HG02678 (cell line): Measurements from ENCODE around the gene DACT2.
"Not testable (repeated sequence)": the region's sequence is repeated elsewhere in the genome, so short reads cannot be mapped to it uniquely, and the experiment has no call there.

ENCODE experiments used
- ATAC-seq: cut with Tn5 transposase; IDR thresholded peaks from one replicate; pipeline ENCODE4 v1.9.1; 2021; ENCODE audit warnings: mild to moderate bottlenecking, moderate library complexity; ENCODE audit not compliant: unreplicated experiment

Gene DACT2

GRCh38 chr6:168285456-168285855, 34.1 kb downstream of the DACT2 start:
- ATAC-seq: no peak

GRCh38 chr6:168284187-168284586, 35.4 kb downstream of the DACT2 start:
- no peak for ATAC-seq

GRCh38 chr6:168283686-168284025, 35.9 kb downstream of the DACT2 start:
- ATAC-seq: no peak

- no peak for ATAC-seq
These were observed 36.4 kb downstream of the DACT2 start for GRCh38 chr6:168282985-168283685.

- no peak for ATAC-seq
These were observed 37.8 kb downstream of the DACT2 start for GRCh38 chr6:168281826-168282225.

GRCh38 chr6:168281314-168281713, 38.3 kb downstream of the DACT2 start:
- not testable (repeated sequence) for ATAC-seq

GRCh38 chr6:168280899-168281245, 38.7 kb downstream of the DACT2 start:
- no peak for ATAC-seq

- ATAC-seq: no peak
These were observed 39.3 kb downstream of the DACT2 start for GRCh38 chr6:168280020-168280898.

GRCh38 chr6:168279403-168279935, 40.1 kb downstream of the DACT2 start:
- no peak for ATAC-seq

GRCh38 chr6:168278904-168279303, 40.7 kb downstream of the DACT2 start:
- ATAC-seq: no peak

GRCh38 chr6:168277274-168277669, 42.3 kb downstream of the DACT2 start:
- ATAC-seq: no peak

- ATAC-seq: no peak
These were observed 42.9 kb downstream of the DACT2 start for GRCh38 chr6:168276576-168277273.

GRCh38 chr6:168275168-168275567, 44.4 kb downstream of the DACT2 start:
- no peak for ATAC-seq

- no peak for ATAC-seq
These were observed 45.3 kb downstream of the DACT2 start for GRCh38 chr6:168274037-168274952.

- no peak for ATAC-seq
These were observed 46.0 kb downstream of the DACT2 start for GRCh38 chr6:168273441-168274036.

GRCh38 chr6:168272415-168273325, 46.9 kb downstream of the DACT2 start:
- no peak for ATAC-seq

- no peak for ATAC-seq
These were observed 49.1 kb downstream of the DACT2 start for GRCh38 chr6:168270274-168271172.
